LNCaP clone FGC (cell line): ENCODE measurements around the gene EFCAB6.

Experiments
- DNase-seq: peaks from one replicate; pipeline ENCODE4 v3.0.0-alpha.2; 2011; ENCODE audit warnings: low read depth
- H3K4me3 ChIP-seq: 2 replicates; pipeline ENCODE4 v1.5.1; 2011; ENCODE audit warnings: mild to moderate bottlenecking, low read depth, low read length, control low read depth
- CTCF ChIP-seq: IDR thresholded peaks from 2 replicates; pipeline ENCODE4 v1.5.1; 2012; ENCODE audit warnings: mild to moderate bottlenecking; ENCODE audit not compliant: control insufficient read depth, insufficient read depth; ENCODE audit errors: extremely low read depth

Gene EFCAB6

DNA sequence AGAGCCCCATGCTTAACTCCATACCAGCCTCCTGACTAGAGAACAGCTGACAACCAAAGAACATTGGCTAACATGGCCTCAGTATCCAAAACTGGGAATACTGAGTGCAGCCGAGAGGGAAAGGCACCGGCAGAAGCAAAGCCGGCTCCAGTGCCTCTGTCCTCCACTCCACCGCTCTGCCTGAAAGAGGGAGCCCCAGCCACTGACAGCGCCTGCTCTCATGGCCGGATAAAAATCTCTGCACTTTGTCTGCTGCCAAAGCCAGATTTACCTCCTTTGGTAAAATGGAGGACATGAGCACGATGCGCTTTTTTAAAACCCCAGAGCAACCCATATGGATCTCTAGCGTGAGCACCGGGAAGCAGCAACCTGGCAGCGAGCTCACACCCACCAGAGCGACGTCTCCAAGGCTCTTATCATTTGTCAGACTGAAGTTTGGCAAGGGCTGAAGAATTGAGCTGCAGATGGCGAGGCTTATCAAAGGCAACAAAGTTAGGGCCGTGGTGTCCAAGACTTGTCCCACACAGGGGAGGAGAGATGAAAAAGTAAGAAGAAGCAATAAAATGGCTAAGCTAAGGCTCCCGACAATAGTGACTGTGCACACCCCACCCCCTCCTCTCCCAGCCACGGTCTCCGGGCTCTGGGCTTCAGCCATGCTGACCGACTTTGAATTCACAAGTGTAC lies 71.4 kb downstream of the EFCAB6 start:
- H3K4me3 ChIP-seq, result no peak overlapping the region
- no peak for DNase-seq
- TF ChIP-seq CTCF, result no peak

DNA sequence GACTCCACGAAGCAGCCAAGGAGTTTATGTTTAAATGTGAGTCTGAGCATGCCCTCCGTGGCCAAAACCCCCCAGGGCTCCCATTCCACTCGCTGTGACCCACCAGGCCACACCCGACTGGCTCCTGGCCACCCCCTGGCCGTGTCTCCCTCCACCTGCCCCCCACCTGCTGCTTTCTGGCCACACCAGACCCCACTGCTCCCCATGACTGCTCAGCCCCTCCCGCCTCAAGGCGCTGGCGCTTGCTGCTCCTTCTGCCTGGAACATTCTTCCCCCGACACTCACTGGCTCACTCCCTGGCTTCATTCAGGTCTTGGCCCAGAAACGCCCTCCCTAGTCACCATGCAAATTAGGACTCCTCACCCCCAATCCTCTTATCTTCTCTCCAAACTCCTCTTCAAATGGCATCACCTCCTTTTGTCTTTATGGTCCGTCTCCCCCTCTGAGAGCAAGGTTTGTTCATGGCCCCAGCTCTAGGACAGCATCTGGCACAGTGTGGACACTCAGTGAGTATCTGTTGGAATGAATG lies 72.2 kb downstream of the EFCAB6 start:
- DNase-seq, result no peak
- TF ChIP-seq CTCF, result no peak
- H3K4me3 ChIP-seq, result no peak overlapping the region

- no peak for DNase-seq
- TF ChIP-seq CTCF, result no peak
- H3K4me3 ChIP-seq, result no peak overlapping the region
Measured at GRCh38 chr22:43737150-43737828, 74.8 kb downstream of the EFCAB6 start.

DNA sequence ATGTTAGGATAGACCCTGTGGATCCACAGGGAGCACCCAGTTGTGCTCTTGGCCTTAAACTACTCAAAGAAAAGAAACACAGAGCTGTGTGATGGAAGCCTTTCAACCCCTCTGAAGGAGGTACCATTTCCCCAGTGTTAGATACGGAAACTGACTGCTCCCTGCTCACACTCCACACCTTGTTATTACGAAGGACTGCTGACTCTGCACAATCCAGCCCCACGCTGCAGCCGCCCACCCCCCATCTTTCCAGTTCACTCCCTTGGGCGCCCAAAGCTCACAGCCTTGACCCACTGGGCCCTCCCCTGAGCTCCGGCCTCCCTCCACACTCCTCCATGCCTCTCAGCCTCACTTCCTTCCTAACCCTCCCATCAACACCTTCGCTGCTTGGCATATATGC lies 75.5 kb downstream of the EFCAB6 start:
- no peak for TF ChIP-seq CTCF
- DNase-seq, result no peak
- no peak overlapping the region for H3K4me3 ChIP-seq

- TF ChIP-seq CTCF, result no peak
- peak; percentile 66 for DNase-seq
- H3K4me3 ChIP-seq, result no peak overlapping the region
Measured at GRCh38 chr22:43734370-43735150, 77.5 kb downstream of the EFCAB6 start.

DNA sequence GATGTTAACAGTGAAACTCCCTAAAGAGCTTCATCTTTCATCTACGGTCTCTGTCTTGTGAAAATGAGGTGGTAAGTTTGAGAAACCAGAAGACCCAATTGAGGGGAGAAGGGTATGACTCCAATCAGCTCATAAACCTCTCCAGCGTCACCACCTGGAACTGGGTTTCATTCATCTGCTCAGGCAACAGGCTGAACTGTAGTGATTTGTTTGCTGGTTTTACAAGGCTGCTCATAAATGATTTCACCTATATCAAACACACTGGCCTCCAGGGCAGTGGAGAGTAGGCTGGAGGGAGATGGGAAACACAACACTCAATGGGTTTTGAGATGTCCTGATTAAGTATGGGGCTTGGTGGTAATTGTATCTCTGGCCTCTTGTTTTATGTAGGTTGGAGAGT lies 79.0 kb downstream of the EFCAB6 start:
- peak; percentile 56 for DNase-seq
- TF ChIP-seq CTCF, result peak; percentile 19; the same call in 1 of the 2 replicates
- no peak overlapping the region for H3K4me3 ChIP-seq
